GM23248 (cell line): ENCODE measurements around the gene CADPS2.

Experiments
- EZH2 ChIP-seq: fragments of 200-600 bp; sonication (generic); IDR thresholded peaks from 2 replicates; pipeline ENCODE4 v1.6.1; 2018; ENCODE audit warnings: antibody characterized with exemption, mild to moderate bottlenecking; ENCODE audit not compliant: insufficient read depth, poor library complexity, severe bottlenecking
- EZH2phosphoT487 ChIP-seq: fragments of 200-600 bp; sonication (generic); IDR thresholded peaks from 2 replicates; pipeline ENCODE4 v1.6.1; 2018; ENCODE audit warnings: antibody characterized with exemption, moderate library complexity, mild to moderate bottlenecking, low read depth; ENCODE audit not compliant: insufficient read depth

GRCh38 chr7:122869260-122869659, 17.0 kb downstream of the CADPS2 start:
- TF ChIP-seq EZH2 = no peak
- no peak for TF ChIP-seq EZH2phosphoT487
